Measurements from ENCODE around the gene OCRL. TPM values are rescaled to one million over a fixed set of nuclear protein-coding genes. Genes with fewer than 3 reads are reported as not detected.
"Not testable (repeated sequence)": the region's sequence is repeated elsewhere in the genome, so short reads cannot be mapped to it uniquely, and the experiment has no call there.

The OCRL gene
- total and polyA plus RNA-seq, 9 donors = 14.8 to 54.8 (median 32.5) TPM

GRCh38 chrX:129561453-129561852 lies 21.4 kb downstream of the OCRL start:
- no peaks in the 10 kb centered on the region for H3K27me3 ChIP-seq
- TF ChIP-seq CTCF (IDR thresholded peaks at IDR 0.05) (no peak), EP300 (IDR thresholded peaks at IDR 0.05) (no peak), POLR2A (IDR thresholded peaks at IDR 0.05) (no peak)
- no peak overlapping the region for H3K27ac ChIP-seq
- H3K9me3 ChIP-seq = no peaks in the 10 kb centered on the region
- DNase-seq = no peak
- WGBS, 3 donors = 65 to 74% (median 69%) methylated on average over 3 of the region's 3 CpGs
- H3K4me1 ChIP-seq (ENCODE audit: insufficient read depth) = no peaks in the 10 kb centered on the region
- no peak overlapping the region for H3K4me3 ChIP-seq
- no peaks in the 10 kb centered on the region for H3K36me3 ChIP-seq
- intact Hi-C loops (cut with DNase I) = no loop called here

GRCh38 chrX:129564345-129564744 lies 24.3 kb downstream of the OCRL start:
- H3K27me3 ChIP-seq; H3K9me3 ChIP-seq; H3K4me1 ChIP-seq (ENCODE audit: insufficient read depth); H3K36me3 ChIP-seq; DNase-seq; H3K27ac ChIP-seq; intact Hi-C loops (cut with DNase I); H3K4me3 ChIP-seq: not testable (repeated sequence)
- WGBS, 3 donors = 86 to 98% (median 91%) methylated on average over 4 to 5 of the region's 5 CpGs

GRCh38 chrX:129565046-129565650 lies 25.1 kb downstream of the OCRL start:
- H3K27ac ChIP-seq = no peak overlapping the region
- H3K4me3 ChIP-seq = no peak overlapping the region
- H3K36me3 ChIP-seq = no peaks in the 10 kb centered on the region
- TF ChIP-seq POLR2A (IDR thresholded peaks at IDR 0.05) (no peak), EP300 (IDR thresholded peaks at IDR 0.05) (no peak), CTCF (IDR thresholded peaks at IDR 0.05) (no peak)
- WGBS, 3 donors = 26 to 35% (median 30%) methylated on average over 3 of the region's 3 CpGs
- DNase-seq = no peak
- H3K27me3 ChIP-seq = no peaks in the 10 kb centered on the region
- no peaks in the 10 kb centered on the region for H3K4me1 ChIP-seq (ENCODE audit: insufficient read depth)
- intact Hi-C loops (cut with DNase I) = no loop called here
- H3K9me3 ChIP-seq = no peaks in the 10 kb centered on the region

- Histone ChIP-seq H3K9me3 (no peaks in the 10 kb centered on the region), H3K4me1 (ENCODE audit: insufficient read depth) (no peaks in the 10 kb centered on the region), H3K27me3 (no peaks in the 10 kb centered on the region), H3K36me3 (no peaks in the 10 kb centered on the region), H3K4me3 (no peak overlapping the region), H3K27ac (no peak overlapping the region)
- intact Hi-C loops (cut with DNase I) = no loop called here
- TF ChIP-seq CTCF (IDR thresholded peaks at IDR 0.05) (no peak), POLR2A (IDR thresholded peaks at IDR 0.05) (no peak), EP300 (IDR thresholded peaks at IDR 0.05) (no peak)
- DNase-seq = no peak
- 4 to 12% (median 6%) methylated on average over 1 of the region's 1 CpG for WGBS, 3 donors
These were observed 26.0 kb downstream of the OCRL start for GRCh38 chrX:129566073-129566472.

GRCh38 chrX:129568349-129568748 lies 28.3 kb downstream of the OCRL start:
- H3K4me1 ChIP-seq (ENCODE audit: insufficient read depth) = peaks cover 3% of the 10 kb centered on the region
- no peaks in the 10 kb centered on the region for H3K9me3 ChIP-seq
- no peaks in the 10 kb centered on the region for H3K36me3 ChIP-seq
- no peaks in the 10 kb centered on the region for H3K27me3 ChIP-seq
- intact Hi-C loops (cut with DNase I) = no loop called here
- 60 to 80% (median 72%) methylated on average over 3 of the region's 3 CpGs for WGBS, 3 donors
- H3K27ac ChIP-seq = no peak overlapping the region
- DNase-seq = no peak
- no peak overlapping the region for H3K4me3 ChIP-seq
- no peak for TF ChIP-seq CTCF (IDR thresholded peaks at IDR 0.05)
- TF ChIP-seq EP300 (IDR thresholded peaks at IDR 0.05) = no peak
- no peak for TF ChIP-seq POLR2A (IDR thresholded peaks at IDR 0.05)
